Neural cell (in vitro differentiated cells): ENCODE data around the gene SLC35B4.

Experiments
- CTCF ChIP-seq: fragments of 450-650 bp; IDR thresholded peaks from 2 replicates; pipeline ENCODE4 v1.5.1; 2014; ENCODE audit warnings: antibody characterized with exemption, mild to moderate bottlenecking, moderate library complexity; ENCODE audit not compliant: poor library complexity, severe bottlenecking
- EP300 ChIP-seq: fragments of 450-650 bp; conservative IDR thresholded peaks from 2 replicates; pipeline ENCODE4 v1.6.1; 2014; ENCODE audit warnings: antibody characterized with exemption, mild to moderate bottlenecking, moderate library complexity; ENCODE audit not compliant: poor library complexity, severe bottlenecking
- EZH2 ChIP-seq: fragments of 200-600, 300-800 bp; shearing (Covaris generic), sonication (generic); IDR thresholded peaks from 2 replicates; pipeline ENCODE4 v1.6.1; 2014; ENCODE audit warnings: antibody characterized with exemption, low read length, borderline replicate concordance, mild to moderate bottlenecking; ENCODE audit not compliant: insufficient read depth, poor library complexity, severe bottlenecking
- POLR2AphosphoS5 ChIP-seq: IDR thresholded peaks from 2 replicates; pipeline ENCODE4 v1.6.1; 2012
- REST ChIP-seq: IDR thresholded peaks from 2 replicates; pipeline ENCODE4 v1.6.1; 2012; ENCODE audit warnings: borderline replicate concordance
- TAF1 ChIP-seq: IDR thresholded peaks from 2 replicates; pipeline ENCODE4 v1.6.1; 2012; ENCODE audit warnings: low read depth

- TF ChIP-seq CTCF: no peak
- no peak for TF ChIP-seq TAF1
- TF ChIP-seq POLR2AphosphoS5: no peak
- no peak for TF ChIP-seq REST
- TF ChIP-seq EP300: no peak
- TF ChIP-seq EZH2: no peak
Observed at GRCh38 chr7:134317434-134317833, 704 bp upstream of the SLC35B4 start.
